K562 (cell line): ENCODE results near the gene SLC7A6. TPM values are rescaled to one million over a fixed set of nuclear protein-coding genes. Genes with fewer than 3 reads are reported as not detected.

ENCODE experiments used
- AFF4 ChIP-seq: sonication (generic); formaldehyde crosslinking; IDR thresholded peaks from 2 replicates; pipeline ENCODE4 v1.8.0; 2023; ENCODE audit warnings: mild to moderate bottlenecking, missing genetic modification reagents
- ETS2 ChIP-seq: IDR thresholded peaks from 2 replicates; pipeline ENCODE4 v1.6.1; 2016; ENCODE audit warnings: borderline replicate concordance, missing genetic modification characterization, mild to moderate bottlenecking, moderate library complexity, missing compliant biosample characterization; ENCODE audit not compliant: poor library complexity, severe bottlenecking
- FUS ChIP-seq: fragments of 200-400 bp; formaldehyde crosslinking; optimal IDR thresholded peaks from 2 replicates; pipeline ENCODE3; 2017; ENCODE audit warnings: low read depth, low read length
- GMEB1 ChIP-seq: fragments of 250-450 bp; sonication (Bioruptor Pico); IDR thresholded peaks from 2 replicates; pipeline ENCODE4 v1.4.0; 2020; ENCODE audit warnings: mild to moderate bottlenecking
- HLTF ChIP-seq: fragments of 450-650 bp; IDR thresholded peaks from 2 replicates; pipeline ENCODE4 v1.6.1; 2016
- MXD1 ChIP-seq: fragments of 250-450 bp; sonication (Bioruptor Pico); IDR thresholded peaks from 2 replicates; pipeline ENCODE4 v1.8.0; 2021; ENCODE audit warnings: borderline replicate concordance, mild to moderate bottlenecking, moderate library complexity; ENCODE audit not compliant: poor library complexity, severe bottlenecking
- NCOA6 ChIP-seq: fragments of 450-650 bp; IDR thresholded peaks from 2 replicates; pipeline ENCODE4 v1.6.1; 2017; ENCODE audit warnings: mild to moderate bottlenecking
- RBFOX2 ChIP-seq: fragments of 200-400 bp; formaldehyde crosslinking; IDR thresholded peaks from 2 replicates; pipeline ENCODE4 v1.6.1; 2017; ENCODE audit warnings: low read depth, mild to moderate bottlenecking, low read length, moderate library complexity
- SMAD4 ChIP-seq: fragments of 250-450 bp; sonication (Bioruptor Pico); conservative IDR thresholded peaks from 2 replicates; pipeline ENCODE4 v1.8.0; 2021; ENCODE audit warnings: inconsistent platforms, mild to moderate bottlenecking, moderate library complexity
- UBTF ChIP-seq, 2 experiments: IDR thresholded peaks; 2 replicates each; pipeline ENCODE4 v1.6.1; 2012; ENCODE audit warnings: improper control_type of control experiment in 2 of 2, low read depth in 2 of 2, low read length in 2 of 2, borderline replicate concordance in 1 of 2
- ZBTB49 ChIP-seq: sonication (generic); formaldehyde crosslinking; IDR thresholded peaks from 2 replicates; pipeline ENCODE4 v1.8.0; 2022; ENCODE audit warnings: missing genetic modification reagents, mild to moderate bottlenecking, borderline replicate concordance
- ZNF224 ChIP-seq: sonication (generic); formaldehyde crosslinking; IDR thresholded peaks from 2 replicates; pipeline ENCODE4 v1.8.0; 2022; ENCODE audit warnings: mild to moderate bottlenecking, missing genetic modification reagents
- ZNF507 ChIP-seq: conservative IDR thresholded peaks from 2 replicates; pipeline ENCODE4 v1.6.1; 2017; ENCODE audit warnings: missing genetic modification characterization, missing compliant biosample characterization
- polyA plus RNA-seq, 8 experiments: library from polyadenylated mRNA; depleted of rRNA in 4 of 8; stranded (reverse) in 5 of 8; unstranded in 3 of 8; fragments of >200 nt; fragmentation: Nextera tagmentation in 2 of 8; fragmentation: Illumina TruSeq in 1 of 8; extraction: Ambion mirVana in 2 of 8; extraction: Trizol in 1 of 8; gene quantifications; 2 replicates each; pipeline versions ENCODE4 v1.2.1 to v1.2.3, GENCODE V29; 2011 to 2014; ENCODE audit warnings: inconsistent platforms in 1 of 8, missing spikeins in 1 of 8
- total RNA-seq, 7 experiments: library from RNA; depleted of rRNA in 6 of 7; stranded (reverse); fragments of >200 nt in 6 of 7; fragmentation: Illumina TruSeq in 2 of 7; extraction: Trizol in 2 of 7; gene quantifications; 2 replicates each; pipeline versions ENCODE4 v1.2.1 to v1.2.3, GENCODE V29; 2011 to 2021; ENCODE audit warnings: low replicate concordance in 1 of 7

Gene SLC7A6
- total and polyA plus RNA-seq, 9 of the 15 experiments (the other 6 are each of a cell fraction or from before 2014, with no cell fraction given), result 12.6 to 60.1 (median 29.8) TPM

- peak; percentile 89 for TF ChIP-seq AFF4
- TF ChIP-seq FUS, result peak; percentile 10
- TF ChIP-seq RBFOX2, result peak; percentile 89
- TF ChIP-seq ZNF507 (tag), result no peak
- TF ChIP-seq GMEB1 (CRISPR knock-in tag), result peak; percentile 82
- TF ChIP-seq ZBTB49 (CRISPR knock-in tag), result no peak
- TF ChIP-seq ETS2, result no peak
- TF ChIP-seq SMAD4 (CRISPR knock-in tag), result peak; percentile 99
- no peak for TF ChIP-seq NCOA6
- TF ChIP-seq ZNF224 (CRISPR knock-in tag), result peak; percentile 74; the same call in 1 of the 2 replicates
- TF ChIP-seq UBTF (IDR thresholded peaks at IDR 0.05; ENCODE audit: borderline replicate concordance in 1 of 2, low read depth in 2 of 2, low read length in 2 of 2), result peak; percentile 15 to 33; a peak in 2 of 4 replicates
- TF ChIP-seq HLTF, result peak; percentile 20; the same call in 1 of the 2 replicates
- no peak for TF ChIP-seq MXD1 (CRISPR knock-in tag)
Observed at GRCh38 chr16:68264128-68265077, at the start of gene SLC7A6 (continued).
